Endothelial cell of umbilical vein (primary cell): ENCODE data around the gene SLC26A8. TPM values are rescaled to one million over a fixed set of nuclear protein-coding genes. Genes with fewer than 3 reads are reported as not detected.

ENCODE experiments used
- BruUV-seq: library from RNA; stranded (reverse); fragments of 400-500 nt; replicated peaks from 2 replicates; lab custom pipeline; 2021; lab: Mats Ljungman, UMichigan
- CTCF ChIA-PET: fragments of 300-600, 350-600 bp; sonication (Branson Sonifier 250); formaldehyde crosslinking; loops from one replicate; lab custom pipeline; 2021; ENCODE audit warnings: antibody characterized with exemption, inconsistent platforms; lab: Charles Lee
- POLR2A ChIA-PET: fragments of 300-600, 350-600 bp; sonication (Branson Sonifier 250); formaldehyde crosslinking; loops from one replicate; lab custom pipeline; 2021; ENCODE audit warnings: antibody characterized with exemption, inconsistent platforms; lab: Charles Lee
- DNase-seq: peaks from one replicate; pipeline ENCODE4 v3.0.0-alpha.2; 2011; ENCODE audit warnings: low read depth, low spot score
- FAIRE-seq: peaks from 2 replicates; lab custom pipeline; 2011; peaks lifted over from hg19 to GRCh38; lab: Jason Lieb, UNC
- H2AFZ ChIP-seq: 2 replicates; pipeline ENCODE4 v1.6.0; 2012; ENCODE audit warnings: low read depth, low read length, control low read depth, inconsistent platforms
- H3K27ac ChIP-seq: 2 replicates; pipeline ENCODE4 v1.5.1; 2011; ENCODE audit warnings: low read depth, mild to moderate bottlenecking, control low read depth, low read length, moderate library complexity; ENCODE audit not compliant: insufficient read depth
- H3K27me3 ChIP-seq, 2 experiments: 2 replicates each; pipeline versions ENCODE4 v1.6.0 to v1.6.1; 2011; ENCODE audit warnings: low read length in 2 of 2, mixed read lengths in 1 of 2; ENCODE audit not compliant: control insufficient read depth in 2 of 2, insufficient read depth in 2 of 2
- H3K36me3 ChIP-seq, 2 experiments: 2 replicates in 1 of 2; 3 replicates in 1 of 2; pipeline ENCODE4 v1.5.1; 2011; ENCODE audit warnings: low read length in 2 of 2, mild to moderate bottlenecking in 1 of 2, moderate library complexity in 1 of 2; ENCODE audit not compliant: control insufficient read depth in 2 of 2, insufficient read depth in 2 of 2; ENCODE audit errors: extremely low read depth in 1 of 2
- H3K4me1 ChIP-seq: 3 replicates; pipeline ENCODE4 v1.5.1; 2011; ENCODE audit warnings: mild to moderate bottlenecking, low read length; ENCODE audit not compliant: control insufficient read depth, insufficient read depth; ENCODE audit errors: extremely low read depth
- H3K4me2 ChIP-seq: 2 replicates; pipeline ENCODE4 v1.6.1; 2011; ENCODE audit warnings: low read length, control low read depth, mixed read lengths; ENCODE audit not compliant: insufficient read depth
- H3K4me3 ChIP-seq, 3 experiments: fragments of 200-600 bp in 1 of 3; sonication (generic), shearing (Covaris generic) in 1 of 3; replicated peaks in 1 of 3; 2 replicates each; pipeline ENCODE4 v1.5.1; 2011 to 2016; ENCODE audit warnings: control low read depth in 3 of 3, low read length in 3 of 3, mild to moderate bottlenecking in 2 of 3, inconsistent platforms in 1 of 3, low read depth in 1 of 3, moderate library complexity in 1 of 3; ENCODE audit not compliant: insufficient read depth in 1 of 3
- H3K79me2 ChIP-seq: 2 replicates; pipeline ENCODE4 v1.6.0; 2012; ENCODE audit warnings: low read length, inconsistent platforms; ENCODE audit not compliant: control insufficient read depth, insufficient read depth
- H3K9ac ChIP-seq: replicated peaks from 2 replicates; pipeline ENCODE3; 2011; ENCODE audit warnings: low read length, control low read depth; ENCODE audit not compliant: insufficient read depth; ENCODE audit errors: extremely low read depth
- H3K9me1 ChIP-seq: replicated peaks from 3 replicates; pipeline ENCODE4 v1.6.0; 2011; ENCODE audit warnings: mild to moderate bottlenecking, low read length; ENCODE audit not compliant: control insufficient read depth, insufficient read depth; ENCODE audit errors: extremely low read depth
- H3K9me3 ChIP-seq: replicated peaks from 2 replicates; pipeline ENCODE4 v1.5.1; 2012; ENCODE audit warnings: low read length, inconsistent platforms; ENCODE audit not compliant: control insufficient read depth, insufficient read depth
- H4K20me1 ChIP-seq: replicated peaks from 2 replicates; pipeline ENCODE3; 2011; ENCODE audit warnings: mild to moderate bottlenecking, low read length; ENCODE audit not compliant: control insufficient read depth, insufficient read depth; ENCODE audit errors: extremely low read depth
- CTCF ChIP-seq, 2 donors: IDR thresholded peaks; 1 replicate in 1 of 2; 2 replicates in 1 of 2; pipeline ENCODE4 v1.5.1; 2011; ENCODE audit warnings: low read length in 2 of 2, mild to moderate bottlenecking in 2 of 2, moderate library complexity in 2 of 2, control low read depth in 1 of 2, inconsistent platforms in 1 of 2, low read depth in 1 of 2; ENCODE audit not compliant: insufficient read depth in 1 of 2; ENCODE audit errors: extremely low read depth in 1 of 2
- EZH2 ChIP-seq: IDR thresholded peaks from 2 replicates; pipeline ENCODE4 v1.6.1; 2012; ENCODE audit warnings: borderline replicate concordance, low read depth, mild to moderate bottlenecking, moderate library complexity, low read length, inconsistent platforms; ENCODE audit not compliant: severe bottlenecking
- FOS ChIP-seq: IDR thresholded peaks from 2 replicates; pipeline ENCODE4 v1.6.1; 2011; ENCODE audit warnings: mild to moderate bottlenecking, low read length, moderate library complexity, borderline replicate concordance; ENCODE audit not compliant: insufficient read depth
- GATA2 ChIP-seq: IDR thresholded peaks from 2 replicates; pipeline ENCODE4 v1.7.0; 2011; ENCODE audit warnings: low read depth, mild to moderate bottlenecking, moderate library complexity, mixed read lengths, low read length; ENCODE audit not compliant: insufficient read length, insufficient read depth
- MAX ChIP-seq: IDR thresholded peaks from 2 replicates; pipeline ENCODE4 v1.6.1; 2011; ENCODE audit not compliant: insufficient read depth, insufficient read length
- MYC ChIP-seq: IDR thresholded peaks from one replicate; pipeline ENCODE4 v1.6.1; 2011; ENCODE audit warnings: mild to moderate bottlenecking, low read depth, low read length
- POLR2A ChIP-seq: IDR thresholded peaks from 2 replicates; pipeline ENCODE4 v1.6.1; 2012; ENCODE audit warnings: low read depth, mild to moderate bottlenecking, control low read depth, low read length
- POLR2AphosphoS5 ChIP-seq: IDR thresholded peaks from 2 replicates; pipeline ENCODE4 v1.6.1; 2012; ENCODE audit warnings: low read depth, mild to moderate bottlenecking, control low read depth, low read length, moderate library complexity; ENCODE audit not compliant: insufficient read depth
- dilution Hi-C: fragments of 300-500 bp; cut with MboI; formaldehyde crosslinking; loops from one replicate; pipeline ENCODE4 v1.15.0; 2019; ENCODE audit warnings: low sequenced_read_pairs; ENCODE audit not compliant: extremely low pct_ligation_motif_present
- intact Hi-C: fragments of 100-400 bp; cut with micrococcal nuclease; formaldehyde crosslinking; loops from one replicate; pipeline ENCODE4 v1.10.0; 2022
- polyA plus RNA-seq, 4 experiments: library from polyadenylated mRNA; depleted of rRNA in 3 of 4; stranded (reverse) in 3 of 4; unstranded in 1 of 4; fragments of >200 nt; gene quantifications; 2 replicates each; pipeline versions ENCODE4 v1.2.1 to v1.2.3, GENCODE V29; 2011 to 2012; ENCODE audit warnings: missing spikeins in 1 of 4
- total RNA-seq: library from RNA; stranded (reverse); gene quantifications from 2 replicates; pipeline ENCODE4 v1.2.3, GENCODE V29; 2021

Gene SLC26A8
- total and polyA plus RNA-seq, 2 donors (not counting 3 experiments of a cell fraction or from before 2014, with no cell fraction given): 0.01 TPM; not detected in 1

- peaks cover 15% of the 10 kb centered on the region for H3K79me2 ChIP-seq
- H4K20me1 ChIP-seq: no peaks in the 10 kb centered on the region
- H3K36me3 ChIP-seq: no peaks in the 10 kb centered on the region
- no peak for FAIRE-seq
- H3K27me3 ChIP-seq: no peaks in the 10 kb centered on the region
- ChIA-PET CTCF (interaction anchor here (0.8 to 1.0 kb wide), 2 partner anchors 9 to 32 kb away, joined by 3 read pairs; no protein-coding TSS in a partner anchor), POLR2A (no interaction called here)
- intact Hi-C loops (no loop called here), dilution Hi-C loops (no loop called here)
- H3K9me1 ChIP-seq: no peaks in the 10 kb centered on the region
- no peak overlapping the region for H3K4me2 ChIP-seq
- TF ChIP-seq EZH2: no peak
- TF ChIP-seq GATA2: no peak
- TF ChIP-seq FOS: no peak
- no peak overlapping the region for H3K27ac ChIP-seq
- no peaks in the 10 kb centered on the region for H3K9me3 ChIP-seq
- H2AFZ ChIP-seq: no peak overlapping the region
- peaks cover 10% of the 10 kb centered on the region for H3K4me1 ChIP-seq
- no peak for DNase-seq
- BruUV-seq: no TSS peak
- no peak overlapping the region for H3K9ac ChIP-seq
- H3K4me3 ChIP-seq: no peak overlapping the region
These were observed 100.3 kb downstream of the SLC26A8 start for GRCh38 chr6:35924146-35924545.

GRCh38 chr6:35922139-35922554 is 102.3 kb downstream of the SLC26A8 start:
- Histone ChIP-seq H3K27ac (no peak overlapping the region), H3K79me2 (peaks cover 35% of the 10 kb centered on the region), H3K9me3 (no peaks in the 10 kb centered on the region), H3K4me3 (no peak overlapping the region), H3K4me1 (peaks cover 25% of the 10 kb centered on the region), H3K36me3 (no peaks in the 10 kb centered on the region), H3K9ac (no peak overlapping the region), H3K9me1 (no peaks in the 10 kb centered on the region), H3K4me2 (no peak overlapping the region), H3K27me3 (no peaks in the 10 kb centered on the region), H4K20me1 (no peaks in the 10 kb centered on the region), H2AFZ (no peak overlapping the region)
- no peak for TF ChIP-seq GATA2
- no peak for TF ChIP-seq CTCF (IDR thresholded peaks at IDR 0.05; ENCODE audit: extremely low read depth in 1 of 2, insufficient read depth in 1 of 2, low read depth in 1 of 2, low read length in 2 of 2)
- no peak for TF ChIP-seq MYC
- no peak for TF ChIP-seq MAX
- no peak for TF ChIP-seq FOS
- TF ChIP-seq EZH2: no peak
- no peak for TF ChIP-seq POLR2AphosphoS5
- TF ChIP-seq POLR2A: no peak
- intact Hi-C loops: no loop called here
- POLR2A ChIA-PET: no interaction called here
- CTCF ChIA-PET: interaction anchor here (1.2 kb wide), 1 partner anchor 173 kb away, joined by 5 read pairs; no protein-coding TSS in a partner anchor
- BruUV-seq: no TSS peak
- FAIRE-seq (no peak), DNase-seq (no peak)
- dilution Hi-C loops: no loop called here
